Adipose tissue (tissue), 3 donors: ENCODE data around the gene MTARC2. TPM values are rescaled to one million over a fixed set of nuclear protein-coding genes. Genes with fewer than 3 reads are reported as not detected.

ENCODE experiments used
- H3K27ac ChIP-seq: one replicate; pipeline ENCODE4 v1.5.1; 2013; ENCODE audit warnings: low read depth, low read length
- WGBS, 3 donors: extraction: QIAGEN DNeasy Blood & Tissue Kit; methylation state at CpG; one replicate each; pipeline ENCODE4 v1.1.7; 2013; 5-methylcytosine and 5-hydroxymethylcytosine counted together
- polyA plus RNA-seq, 3 donors: library from polyadenylated mRNA; stranded (reverse); fragments of 200-250 nt; gene quantifications; one replicate each; pipeline ENCODE4 v1.2.3, GENCODE V29; 2013
- donor health status: healthy with polysubstance abuse.
- donor health status: Bipolar disorder and iron deficiency.
- donor health status: healthy.

MTARC2 gene
- polyA plus RNA-seq, 3 donors, result 15.4 to 35.0 (median 20.8) TPM

- 2 to 6% (median 6%) methylated on average over 32 of the region's 32 CpGs for WGBS, 3 donors
Measured at GRCh38 chr1:220787069-220787619, 39.0 kb downstream of the MTARC2 start.

GRCh38 chr1:220788900-220789299 is 40.8 kb downstream of the MTARC2 start:
- WGBS, 3 donors, result 63 to 85% (median 65%) methylated on average over 7 of the region's 7 CpGs
- H3K27ac ChIP-seq, result no peak overlapping the region

More at GRCh38 chr1:220787069-220787619, 39.0 kb downstream of the MTARC2 start:
- H3K27ac ChIP-seq, result no peak overlapping the region

GRCh38 chr1:220789532-220790147 is 41.5 kb downstream of the MTARC2 start:
- no peak overlapping the region for H3K27ac ChIP-seq
- WGBS, 3 donors, result 49 to 75% (median 55%) methylated on average over 2 of the region's 2 CpGs

- 26 to 55% (median 29%) methylated on average over 6 of the region's 6 CpGs for WGBS, 3 donors
- H3K27ac ChIP-seq, result no peak overlapping the region
Measured at GRCh38 chr1:220791285-220791684, 43.2 kb downstream of the MTARC2 start.

DNA sequence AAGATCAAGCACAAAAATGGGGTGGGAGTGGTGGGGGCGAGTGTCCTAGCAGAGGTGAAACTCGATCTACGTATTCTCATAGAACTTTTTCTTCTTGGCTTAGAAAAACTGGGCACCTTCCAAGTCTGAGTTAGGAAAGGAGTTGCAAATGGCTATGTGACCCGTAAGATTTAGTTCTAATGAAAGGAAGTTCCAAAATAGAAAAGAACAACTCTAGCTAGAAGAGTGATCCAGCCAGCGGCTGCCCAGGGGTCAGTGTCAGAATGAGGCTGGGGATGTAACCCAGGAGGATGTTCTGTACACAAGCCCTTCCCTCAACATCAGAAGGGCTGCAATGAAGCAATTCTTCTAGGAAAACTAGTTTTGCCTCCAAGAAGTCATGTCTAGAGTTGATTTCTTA is 43.8 kb downstream of the MTARC2 start:
- WGBS, 3 donors, result 42 to 70% (median 48%) methylated on average over 5 of the region's 5 CpGs
- no peak overlapping the region for H3K27ac ChIP-seq

DNA sequence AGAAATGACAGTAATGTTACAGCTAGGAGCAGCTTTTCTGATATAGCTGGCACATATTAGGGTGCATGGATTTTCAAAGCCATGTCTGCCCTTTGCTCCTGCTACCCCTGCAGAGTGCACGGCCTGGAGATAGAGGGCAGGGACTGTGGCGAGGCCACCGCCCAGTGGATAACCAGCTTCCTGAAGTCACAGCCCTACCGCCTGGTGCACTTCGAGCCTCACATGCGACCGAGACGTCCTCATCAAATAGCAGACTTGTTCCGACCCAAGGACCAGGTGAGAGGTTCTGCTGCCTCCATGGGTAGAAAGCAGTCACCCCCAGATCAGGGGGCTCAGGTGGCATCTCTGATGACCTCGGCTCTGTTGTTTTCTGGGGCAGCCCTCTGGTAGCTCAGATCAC is 48.4 kb downstream of the MTARC2 start:
- 90 to 93% (median 92%) methylated on average over 10 of the region's 10 CpGs for WGBS, 3 donors
- no peak overlapping the region for H3K27ac ChIP-seq

- H3K27ac ChIP-seq, result no peak overlapping the region
Measured at GRCh38 chr1:220797044-220797443, 48.9 kb downstream of the MTARC2 start.

DNA sequence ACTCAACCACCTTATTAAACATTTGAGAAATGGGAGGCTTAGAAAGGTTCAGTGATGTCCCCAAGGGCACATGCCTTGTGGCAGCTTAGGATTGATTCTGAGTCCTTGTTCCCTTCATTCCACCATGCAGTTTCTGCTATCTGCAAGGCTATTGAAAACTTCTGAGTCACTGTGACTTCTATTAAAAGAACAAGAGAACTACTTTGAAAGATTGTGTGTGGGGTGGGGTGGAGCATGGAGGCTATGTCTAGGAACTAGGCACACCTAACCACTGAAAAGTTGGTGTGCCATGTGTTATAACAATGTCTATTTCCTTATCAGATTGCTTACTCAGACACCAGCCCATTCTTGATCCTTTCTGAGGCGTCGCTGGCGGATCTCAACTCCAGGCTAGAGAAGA is 49.4 kb downstream of the MTARC2 start:
- WGBS, 3 donors, result 95 to 96% (median 96%) methylated on average over 3 of the region's 3 CpGs
- no peak overlapping the region for H3K27ac ChIP-seq

- H3K27ac ChIP-seq, result no peak overlapping the region
- WGBS, 3 donors, result 92 to 97% (median 96%) methylated on average over 2 of the region's 2 CpGs
Measured at GRCh38 chr1:220798338-220798737, 50.2 kb downstream of the MTARC2 start.

DNA sequence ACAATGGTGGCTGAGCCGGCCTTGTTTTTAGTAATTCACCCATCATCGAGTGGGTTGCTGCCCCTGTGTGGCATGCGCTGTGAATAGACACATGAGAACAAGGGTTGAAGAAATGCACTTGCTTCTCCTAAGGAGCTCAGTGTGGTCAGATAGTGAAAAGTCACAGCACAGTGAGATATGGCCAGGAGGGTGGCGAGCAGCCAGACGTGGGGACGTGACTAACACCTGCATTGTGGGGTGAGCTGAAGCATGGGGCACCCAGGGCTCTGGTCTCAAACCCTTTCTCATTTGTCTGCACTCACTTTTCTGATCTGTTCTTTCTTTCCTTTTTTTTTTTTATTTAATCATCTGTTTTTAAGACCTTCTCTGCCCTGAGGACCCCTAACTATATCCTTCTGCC is 52.1 kb downstream of the MTARC2 start:
- WGBS, 3 donors, result 87 to 90% (median 88%) methylated on average over 6 of the region's 6 CpGs

DNA sequence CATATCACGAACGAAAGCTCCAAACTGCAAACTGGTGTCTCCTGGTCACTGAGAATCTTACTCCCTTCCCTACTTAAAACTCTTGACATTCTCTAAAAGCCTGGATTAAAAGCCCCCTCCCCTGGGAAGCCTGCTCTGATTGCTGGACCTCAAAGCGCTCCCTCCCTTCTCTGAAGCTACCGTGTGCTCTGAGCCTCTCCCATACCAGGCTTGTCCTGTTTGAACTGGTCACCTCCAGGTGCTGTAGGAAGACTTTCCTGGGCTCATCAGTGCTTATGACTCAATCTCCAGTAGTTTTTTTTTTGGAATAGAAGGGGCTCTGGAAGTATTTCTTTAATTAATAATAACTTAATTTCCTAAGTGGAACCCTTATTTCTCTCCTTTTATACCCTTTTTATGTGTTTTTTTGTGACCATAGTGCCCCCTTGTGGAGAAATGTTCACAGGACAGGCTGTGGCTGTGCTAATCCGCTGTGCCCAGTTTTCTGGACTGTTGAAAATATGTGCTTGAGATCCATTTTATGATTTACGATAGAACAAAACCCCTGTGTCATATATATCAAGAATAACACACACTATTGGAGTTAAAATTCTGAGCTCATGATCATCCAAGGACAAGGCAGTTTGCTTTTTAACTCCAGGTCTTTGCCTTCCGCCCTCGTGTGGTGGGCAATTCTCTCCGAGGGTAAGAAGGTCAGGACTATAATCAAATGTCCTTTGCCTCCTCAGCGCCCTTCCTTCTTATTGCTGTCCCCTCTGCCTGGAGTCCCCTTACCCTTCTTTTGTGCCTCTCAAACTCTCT is 55.5 kb downstream of the MTARC2 start:
- no peak overlapping the region for H3K27ac ChIP-seq
- 71 to 78% (median 76%) methylated on average over 10 of the region's 10 CpGs for WGBS, 3 donors

More for the DNA sequence above, 52.1 kb downstream of the MTARC2 start:
- no peak overlapping the region for H3K27ac ChIP-seq

DNA sequence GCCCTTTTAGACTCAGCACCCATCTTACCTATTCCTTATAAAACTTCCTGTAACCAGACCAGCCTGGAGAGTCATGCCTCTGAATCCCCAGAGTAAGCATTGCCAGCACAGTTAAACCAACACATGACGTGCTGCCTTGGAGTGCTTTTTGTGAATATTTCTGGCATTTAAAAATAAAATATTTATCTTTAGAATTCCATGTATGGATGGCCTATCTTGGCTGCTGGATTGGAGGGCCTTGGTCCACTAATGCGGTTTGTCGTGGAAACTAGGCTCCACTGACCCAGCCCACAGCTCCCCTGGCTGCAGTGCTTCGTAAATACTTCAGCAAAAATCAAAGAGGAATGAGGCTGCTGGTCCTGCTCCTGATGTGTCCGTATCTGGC is 56.1 kb downstream of the MTARC2 start:
- WGBS, 3 donors, result 75 to 81% (median 80%) methylated on average over 5 of the region's 5 CpGs

GRCh38 chr1:220806408-220806807 is 58.3 kb downstream of the MTARC2 start:
- WGBS, 3 donors, result 90 to 95% (median 94%) methylated on average over 4 of the region's 4 CpGs
- H3K27ac ChIP-seq, result no peak overlapping the region

More for the DNA sequence above, 56.1 kb downstream of the MTARC2 start:
- H3K27ac ChIP-seq, result no peak overlapping the region

DNA sequence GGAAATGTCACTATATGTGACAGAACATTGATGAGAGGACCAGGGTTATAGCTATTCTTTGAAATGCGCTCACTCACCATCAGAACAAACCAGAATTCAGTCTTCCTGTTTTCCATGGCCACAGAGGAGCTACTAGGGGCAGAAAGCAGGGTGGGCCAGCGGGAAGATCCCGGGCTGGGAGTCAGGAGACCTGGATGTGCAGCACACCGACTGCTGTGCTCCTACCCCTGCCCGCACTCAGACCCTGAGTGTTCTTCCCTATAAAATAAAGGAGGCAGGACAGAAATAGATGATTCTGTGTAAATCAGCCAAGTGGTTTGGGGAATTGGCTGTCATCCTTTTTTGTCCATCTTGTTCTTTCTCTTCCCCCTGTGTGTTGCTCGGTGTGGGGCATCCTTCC is 59.6 kb downstream of the MTARC2 start:
- 78 to 95% (median 83%) methylated on average over 6 of the region's 6 CpGs for WGBS, 3 donors
- no peak overlapping the region for H3K27ac ChIP-seq

GRCh38 chr1:220808345-220809186 is 60.4 kb downstream of the MTARC2 start:
- WGBS, 3 donors, result 79 to 85% (median 83%) methylated on average over 11 of the region's 11 CpGs
- no peak overlapping the region for H3K27ac ChIP-seq

GRCh38 chr1:220809187-220809550 is 61.0 kb downstream of the MTARC2 start:
- no peak overlapping the region for H3K27ac ChIP-seq
- 82 to 91% (median 88%) methylated on average over 6 of the region's 6 CpGs for WGBS, 3 donors

GRCh38 chr1:220809704-220810103 is 61.6 kb downstream of the MTARC2 start:
- 79 to 85% (median 83%) methylated on average over 8 of the region's 8 CpGs for WGBS, 3 donors
- H3K27ac ChIP-seq, result no peak overlapping the region

DNA sequence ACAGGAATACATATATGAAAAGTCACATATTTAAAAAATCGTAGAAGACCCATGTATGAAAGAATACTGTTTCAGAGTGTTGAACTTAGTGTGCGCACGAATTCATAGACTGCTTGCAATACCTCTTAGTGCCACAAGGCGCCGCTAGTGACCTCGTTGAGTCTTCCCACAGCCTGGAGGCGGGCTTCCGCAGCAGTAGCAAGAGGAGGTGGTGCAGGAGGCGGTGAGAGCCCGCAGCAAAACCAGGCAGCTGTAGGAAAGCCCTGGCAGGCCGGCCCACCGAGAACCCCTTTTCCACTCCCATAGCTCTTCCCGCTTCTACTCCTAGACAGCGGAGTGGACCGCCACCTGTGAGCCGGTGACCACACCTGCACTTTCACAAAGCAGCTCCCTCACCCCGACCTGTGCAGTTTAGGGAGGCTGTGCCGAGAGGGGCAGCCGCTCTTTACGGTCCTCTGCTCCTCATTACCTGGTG is 62.1 kb downstream of the MTARC2 start:
- 13 to 15% (median 14%) methylated on average over 20 of the region's 20 CpGs for whole genome bisulfite sequencing, 3 donors
- H3K27ac ChIP-seq, result no peak overlapping the region

DNA sequence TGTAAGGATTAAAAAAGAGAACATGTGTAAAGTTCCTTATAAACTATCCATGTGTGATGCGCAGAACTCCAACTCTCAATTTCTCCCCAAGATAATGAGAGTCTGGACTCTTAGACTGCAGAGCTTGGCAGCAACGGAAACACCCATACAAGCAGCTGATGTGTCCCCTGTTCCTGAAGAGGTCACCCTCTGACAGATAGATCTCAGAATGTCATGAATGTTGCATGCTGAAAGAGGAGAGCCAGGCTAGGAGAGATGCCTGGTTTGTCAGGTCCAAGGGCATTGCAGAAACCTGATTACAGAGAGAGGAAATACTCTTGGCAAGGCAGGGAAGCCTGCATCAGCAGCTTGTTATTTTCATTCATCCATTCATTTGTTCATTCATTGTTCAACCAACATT is 62.8 kb downstream of the MTARC2 start:
- H3K27ac ChIP-seq, result no peak overlapping the region
- WGBS, 3 donors, result 70 to 92% (median 90%) methylated on average over 2 of the region's 2 CpGs
